ENCODE data around the gene WASF2. TPM values are rescaled to one million over a fixed set of nuclear protein-coding genes. Genes with fewer than 3 reads are reported as not detected.
A peak's percentile ranks its signal among the peaks of the same experiment; 100 is the strongest.
"Not testable (repeated sequence)": the region's sequence is repeated elsewhere in the genome, so short reads cannot be mapped to it uniquely, and the experiment has no call there.

WASF2 gene
- total and polyA plus RNA-seq, 5 experiments from 2014 or later, result 54.8 to 185 (median 68.9) TPM

DNA sequence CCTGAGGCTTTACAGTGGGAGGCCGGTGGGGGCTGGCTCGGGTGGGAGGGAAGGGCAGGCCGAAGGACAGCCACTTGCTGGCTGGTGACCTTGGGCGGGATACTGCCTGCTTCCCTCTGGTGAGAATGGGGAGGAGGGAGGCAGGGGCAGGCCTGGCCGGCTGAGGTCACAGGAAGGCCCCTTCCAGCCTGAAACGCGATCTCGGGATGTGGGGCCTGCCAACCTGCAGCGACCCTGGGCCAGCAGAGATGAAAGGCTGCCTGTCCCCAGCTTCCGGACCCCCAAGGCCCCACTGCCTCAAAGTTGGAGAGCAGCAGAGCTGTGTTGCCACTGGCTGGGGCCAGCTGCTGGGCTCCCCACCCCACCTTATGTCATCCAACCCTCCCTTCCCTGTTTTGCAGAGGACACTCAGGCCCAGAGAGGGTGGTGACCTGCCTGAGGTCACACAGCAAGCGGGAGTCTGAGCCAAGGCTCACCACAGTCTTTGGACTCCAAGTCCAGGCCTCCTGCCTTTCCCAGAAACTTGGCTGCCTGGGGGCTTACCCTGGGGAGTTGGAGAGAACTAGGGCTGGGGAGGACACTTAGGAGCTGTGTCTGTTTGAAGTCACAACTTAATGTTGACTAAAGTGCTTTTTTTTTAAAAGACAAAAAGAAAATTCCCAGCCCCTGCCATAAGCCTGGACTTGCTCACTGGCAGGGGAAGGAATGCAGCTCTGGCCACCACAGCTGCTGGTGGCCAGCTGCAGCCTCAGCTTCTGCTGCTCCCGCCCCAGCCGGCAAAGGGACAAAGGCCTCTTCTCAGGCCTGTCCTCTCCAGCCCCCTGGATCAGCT lies 14.8 kb upstream of the WASF2 start:
- no peaks in the 10 kb centered on the region for H3K9me3 Mint-ChIP-seq
- H3K36me3 Mint-ChIP-seq, result no peaks in the 10 kb centered on the region
- H3K27me3 Mint-ChIP-seq, result no peaks in the 10 kb centered on the region
- POLR2A ChIA-PET, result interaction anchor here (1.0 to 1.7 kb wide), 2 partner anchors 15 to 93 kb away, joined by 3 to 4 read pairs; partner anchors contain the start of gene WASF2
- H3K27ac Mint-ChIP-seq, result no peak overlapping the region
- DNase-seq (no peak), ATAC-seq (no peak)
- peaks cover 0 to 3% (median 0%) of the 10 kb centered on the region in 4 donors for H3K4me1 Mint-ChIP-seq
- H3K4me3 Mint-ChIP-seq, result no peak overlapping the region

DNA sequence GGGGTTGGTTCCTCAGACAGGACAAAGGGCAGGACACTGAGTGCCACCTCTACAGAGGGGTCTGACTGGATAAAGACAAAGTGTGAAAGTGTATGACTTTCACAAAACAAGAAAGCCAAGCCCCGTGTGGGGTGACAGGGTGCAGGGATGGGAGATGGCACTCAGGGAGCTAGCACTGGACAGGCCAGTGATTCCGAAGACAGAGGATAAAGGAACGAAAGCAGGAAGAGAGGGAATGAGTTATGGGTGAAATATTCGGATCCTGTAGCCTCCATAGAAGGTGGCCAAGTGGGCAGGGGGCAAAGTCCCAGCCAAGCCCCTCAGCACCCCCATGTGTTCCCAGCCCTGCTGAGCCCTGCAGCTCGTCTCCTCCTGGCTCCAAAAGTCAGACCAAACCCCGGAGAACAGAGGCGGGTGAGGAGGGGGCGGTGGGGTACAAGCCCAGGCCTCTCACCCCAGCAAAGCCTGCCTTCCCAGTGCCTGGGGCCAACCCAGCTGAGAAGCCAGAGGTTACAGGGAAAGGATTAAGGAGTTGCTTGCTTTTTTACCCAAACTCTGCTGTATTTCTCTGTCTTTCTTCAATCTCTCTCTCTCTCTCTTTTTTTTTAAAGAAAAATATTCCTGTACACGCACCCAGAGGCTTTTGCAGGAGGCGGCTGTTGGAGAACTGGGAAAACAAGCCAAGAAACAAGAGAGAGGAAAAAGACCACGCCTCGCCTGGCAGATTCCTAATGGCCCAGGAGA lies 14.0 kb upstream of the WASF2 start:
- H3K9me3 Mint-ChIP-seq, result no peaks in the 10 kb centered on the region
- peaks cover 0 to 3% (median 0%) of the 10 kb centered on the region in 4 donors for H3K4me1 Mint-ChIP-seq
- DNase-seq (no peak), ATAC-seq (no peak)
- H3K27ac Mint-ChIP-seq, result peak overlapping the region in 2 of 10 donors; percentile 6 to 40
- no peaks in the 10 kb centered on the region for H3K36me3 Mint-ChIP-seq
- H3K27me3 Mint-ChIP-seq, result no peaks in the 10 kb centered on the region
- POLR2A ChIA-PET, result no interaction called here
- peak overlapping the region in 1 of 10 donors; percentile 7 for H3K4me3 Mint-ChIP-seq

DNA sequence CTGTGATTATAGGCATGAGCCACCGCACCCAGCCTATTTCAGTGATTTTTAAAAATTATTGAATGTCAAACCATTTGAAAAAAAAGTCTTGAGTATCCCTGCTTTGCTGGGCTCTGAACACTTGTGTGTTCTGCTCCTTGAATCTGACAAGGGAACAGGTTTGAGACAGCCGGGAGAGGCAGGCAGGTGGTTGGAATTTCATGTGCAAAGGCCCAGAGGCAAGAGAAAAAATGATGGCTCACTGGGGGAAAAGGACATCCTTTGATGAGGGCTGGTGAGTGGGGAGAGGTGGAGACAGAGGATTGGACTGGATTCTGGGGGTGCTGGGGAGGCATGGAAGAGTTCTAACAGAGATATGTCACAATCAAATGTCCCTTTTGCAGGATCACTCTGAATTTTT lies 13.1 kb upstream of the WASF2 start:
- Mint-ChIP-seq H3K36me3 (no peaks in the 10 kb centered on the region), H3K4me3 (no peak overlapping the region), H3K4me1 (peaks cover 0 to 2% (median 0%) of the 10 kb centered on the region in 4 donors), H3K9me3 (no peaks in the 10 kb centered on the region), H3K27me3 (no peaks in the 10 kb centered on the region), H3K27ac (no peak overlapping the region)
- DNase-seq, result no peak
- POLR2A ChIA-PET, result no interaction called here
- no peak for ATAC-seq

DNA sequence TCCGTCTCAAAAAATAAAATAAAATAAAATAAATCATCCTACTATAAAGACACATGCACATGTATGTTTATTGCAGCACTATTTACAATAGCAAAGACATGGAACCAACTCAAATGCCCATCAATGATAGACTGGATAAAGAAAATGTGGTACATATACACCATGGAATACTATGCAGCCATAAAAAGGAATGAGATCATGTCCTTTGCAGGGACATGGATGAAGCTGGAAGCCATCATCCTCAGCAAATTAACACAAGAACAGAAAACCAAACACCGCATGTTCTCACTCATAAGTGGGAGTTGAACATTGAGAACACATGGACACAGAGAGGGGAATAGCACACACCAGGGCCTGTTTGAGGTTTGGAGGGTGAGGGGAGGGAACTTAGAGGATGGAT lies 11.2 kb upstream of the WASF2 start:
- H3K4me1 Mint-ChIP-seq, H3K36me3 Mint-ChIP-seq, H3K9me3 Mint-ChIP-seq, H3K27me3 Mint-ChIP-seq, DNase-seq, ATAC-seq, H3K4me3 Mint-ChIP-seq: not testable (repeated sequence)
- POLR2A ChIA-PET, result interaction anchor here (1.1 kb wide), 1 partner anchor 13 kb away, joined by 3 read pairs; no protein-coding TSS in a partner anchor
- H3K27ac Mint-ChIP-seq, result peak overlapping the region in 1 of 10 donors; percentile 53

DNA sequence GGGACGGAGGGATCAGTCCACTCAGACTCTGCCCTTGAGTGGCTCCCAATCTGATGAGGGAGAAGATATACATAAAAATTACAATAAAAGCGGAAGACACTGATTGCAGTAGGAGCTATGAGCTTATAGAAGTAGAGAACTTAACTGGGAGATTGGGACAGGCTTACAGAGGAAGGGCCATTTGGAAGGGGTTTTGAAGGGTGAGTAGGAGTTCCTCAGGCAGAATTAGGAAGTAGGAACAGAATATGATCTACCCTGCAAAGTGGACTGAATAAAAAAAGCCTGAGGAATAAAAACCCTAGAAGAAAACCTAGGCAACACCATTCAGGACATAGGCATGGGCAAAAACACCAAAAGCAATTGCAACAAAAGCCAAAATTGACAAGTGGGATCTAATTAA lies 9.2 kb upstream of the WASF2 start:
- POLR2A ChIA-PET, result interaction anchor here (0.6 to 0.7 kb wide), 2 partner anchors 38 to 94 kb away, joined by 5 to 6 read pairs; no protein-coding TSS in a partner anchor
- no peak for DNase-seq
- peak overlapping the region in 2 of 10 donors; percentile 65 to 70 for H3K27ac Mint-ChIP-seq
- no peaks in the 10 kb centered on the region for H3K27me3 Mint-ChIP-seq
- H3K4me1 Mint-ChIP-seq, result peaks cover 0 to 4% (median 0%) of the 10 kb centered on the region in 4 donors
- H3K9me3 Mint-ChIP-seq, result no peaks in the 10 kb centered on the region
- no peak for ATAC-seq
- no peaks in the 10 kb centered on the region for H3K36me3 Mint-ChIP-seq
- no peak overlapping the region for H3K4me3 Mint-ChIP-seq

DNA sequence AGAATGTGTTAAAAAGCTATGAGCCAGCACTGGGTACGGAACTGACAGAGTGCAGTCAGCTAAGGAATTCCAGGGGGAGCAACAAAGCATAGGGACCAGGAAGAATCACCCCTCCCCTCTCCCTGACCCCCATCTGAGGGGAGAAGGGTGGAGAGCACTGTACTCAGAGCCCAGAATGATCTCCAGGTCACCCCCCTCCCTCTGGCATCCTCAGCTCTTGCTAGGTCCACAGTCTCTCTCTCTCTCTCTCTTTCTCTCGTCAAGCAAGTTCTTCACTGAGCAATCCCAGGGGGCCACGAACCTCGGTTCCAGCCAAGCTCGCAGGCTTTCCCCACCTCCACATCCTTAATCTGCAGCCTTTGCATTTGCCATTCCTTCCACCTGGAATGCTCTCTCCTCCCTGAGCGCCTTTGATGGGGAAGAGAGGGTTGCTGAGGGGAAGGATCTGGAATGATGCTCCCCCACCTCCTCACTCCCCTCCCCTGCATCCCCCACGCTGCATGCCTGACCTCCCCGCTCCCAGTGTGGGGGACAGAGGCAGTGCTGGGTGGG lies 6.7 kb upstream of the WASF2 start:
- Mint-ChIP-seq H3K36me3 (no peaks in the 10 kb centered on the region), H3K27ac (peak overlapping the region in 1 of 10 donors; percentile 49), H3K4me1 (peaks cover 5 to 19% (median 5%) of the 10 kb centered on the region in 4 donors), H3K27me3 (no peaks in the 10 kb centered on the region), H3K4me3 (no peak overlapping the region), H3K9me3 (no peaks in the 10 kb centered on the region)
- ATAC-seq, result no peak
- no peak for DNase-seq
- POLR2A ChIA-PET, result interaction anchor here (1.4 kb wide), 1 partner anchor 20 kb away, joined by 3 read pairs; no protein-coding TSS in a partner anchor

DNA sequence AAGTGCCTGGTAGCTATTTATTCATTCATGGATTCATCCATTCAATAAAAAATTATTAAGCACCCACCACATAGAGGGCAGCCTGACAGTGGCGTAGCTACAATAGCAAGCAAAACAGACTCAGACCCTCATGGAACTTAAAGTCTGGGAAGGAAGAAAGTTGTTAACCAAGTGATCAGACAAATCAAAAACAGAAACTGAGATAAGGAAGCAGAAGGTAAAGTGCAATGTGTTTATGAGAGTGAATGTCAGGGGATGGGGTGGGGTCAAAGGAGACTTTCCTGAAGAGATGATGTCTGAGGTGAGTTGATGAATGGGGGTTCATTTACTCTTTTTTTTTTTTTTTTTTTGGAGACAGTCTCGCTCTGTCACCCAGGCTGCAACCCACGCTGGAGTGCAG lies 2.8 kb upstream of the WASF2 start:
- Mint-ChIP-seq H3K27ac (peak overlapping the region in 4 of 10 donors; percentile 59 to 79 (median 65)), H3K36me3 (peaks cover 0 to 2% (median 0%) of the 10 kb centered on the region in 3 donors), H3K27me3 (no peaks in the 10 kb centered on the region), H3K9me3 (no peaks in the 10 kb centered on the region), H3K4me1 (peaks cover 19 to 42% (median 31%) of the 10 kb centered on the region in 4 donors), H3K4me3 (no peak overlapping the region)
- ATAC-seq (no peak), DNase-seq (no peak)
- POLR2A ChIA-PET, result interaction anchor here (0.7 to 7.0 kb wide), 5 partner anchors 30 to 109 kb away, joined by 3 to 144 read pairs (median 8); no protein-coding TSS in a partner anchor

DNA sequence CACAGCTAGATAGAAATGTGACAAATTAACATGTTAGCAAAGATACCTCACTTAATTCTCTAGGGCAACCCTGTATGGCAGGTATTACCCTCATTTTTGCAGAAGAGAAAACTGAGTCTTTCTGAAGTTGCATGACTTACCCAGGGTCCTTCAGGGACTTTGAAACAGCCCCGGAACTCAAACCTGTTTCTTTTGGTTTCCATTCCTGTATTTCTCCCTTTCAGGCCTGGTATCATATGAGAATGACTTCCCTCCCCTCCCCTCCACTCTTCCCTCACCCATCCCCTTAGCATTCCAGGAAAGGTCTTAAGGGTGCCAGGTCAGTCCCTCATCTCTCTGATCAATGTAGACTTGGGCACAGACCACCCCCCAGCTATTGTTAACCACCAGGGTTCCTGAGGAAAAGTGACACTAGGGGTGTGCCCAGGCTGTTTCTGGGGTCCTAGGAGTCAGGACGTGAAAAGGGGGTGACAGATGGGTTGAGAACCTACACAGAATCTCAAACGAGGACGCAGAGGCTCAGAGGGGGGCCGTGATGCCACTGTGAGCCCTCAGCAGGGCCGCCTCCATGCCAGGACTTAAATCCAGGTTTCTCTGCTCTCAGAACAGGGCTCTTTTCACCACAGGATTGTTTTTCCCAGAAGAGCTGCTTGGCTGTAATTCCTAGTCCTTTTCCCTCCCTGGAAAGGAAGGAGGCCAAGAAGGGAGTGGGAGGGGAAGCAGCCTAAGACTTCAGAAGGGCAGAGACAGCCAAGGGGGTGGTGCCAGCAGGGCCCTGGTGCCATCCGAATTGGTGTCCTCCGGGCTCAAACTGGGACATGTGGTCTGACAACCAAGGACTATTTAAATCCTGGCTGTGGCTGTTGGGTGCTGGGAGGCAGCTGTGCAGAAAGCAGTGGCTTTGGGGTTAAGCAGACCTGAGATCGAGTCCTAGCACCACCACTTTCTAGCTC lies 2.1 kb upstream of the WASF2 start:
- DNase-seq, result no peak
- H3K4me3 Mint-ChIP-seq, result peak overlapping the region in 9 of 10 donors; percentile 18 to 70 (median 30)
- POLR2A ChIA-PET, result interaction anchor here (0.8 to 7.0 kb wide), 3 partner anchors 31 to 110 kb away, joined by 4 to 144 read pairs (median 9); no protein-coding TSS in a partner anchor
- no peaks in the 10 kb centered on the region for H3K9me3 Mint-ChIP-seq
- peak overlapping the region in 8 of 10 donors; percentile 34 to 79 (median 68) for H3K27ac Mint-ChIP-seq
- H3K36me3 Mint-ChIP-seq, result peaks cover 0 to 2% (median 0%) of the 10 kb centered on the region in 3 donors
- ATAC-seq, result no peak
- H3K4me1 Mint-ChIP-seq, result peaks cover 19 to 42% (median 32%) of the 10 kb centered on the region in 4 donors
- H3K27me3 Mint-ChIP-seq, result no peaks in the 10 kb centered on the region

DNA sequence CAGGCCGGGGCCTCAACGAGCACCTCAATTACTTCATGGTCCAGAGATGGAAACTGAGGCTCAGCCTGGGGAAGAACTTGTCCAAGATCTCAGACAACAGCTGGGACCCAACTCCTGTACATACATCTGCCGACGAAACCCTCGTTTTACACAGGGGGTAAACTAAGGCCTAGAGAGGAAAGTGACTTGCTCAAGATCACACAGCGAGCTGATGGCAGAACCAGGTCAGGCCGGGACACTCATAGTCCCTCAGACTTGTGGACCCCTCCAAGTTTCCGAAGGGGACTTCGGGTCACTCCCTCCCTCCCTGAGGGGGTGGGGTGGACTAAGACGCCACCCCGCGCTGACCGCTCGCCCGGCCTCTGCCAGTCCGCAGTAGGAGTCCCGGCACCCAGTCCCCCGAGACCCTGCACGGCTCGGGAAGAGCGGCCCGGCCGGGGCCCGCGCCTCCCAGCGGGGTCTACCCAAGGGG lies 430 bp downstream of the WASF2 start:
- DNase-seq (peak in 6 of 10 donors; percentile 15 to 67 (median 47)), ATAC-seq (peak; percentile 11 to 22)
- POLR2A ChIA-PET, result interaction anchor here (0.6 to 7.0 kb wide), 25 partner anchors 11 to 1159 kb away, joined by 3 to 144 read pairs (median 4); partner anchors contain the start of genes AHDC1, FAM76A, SLC9A1 and WDTC1

DNA sequence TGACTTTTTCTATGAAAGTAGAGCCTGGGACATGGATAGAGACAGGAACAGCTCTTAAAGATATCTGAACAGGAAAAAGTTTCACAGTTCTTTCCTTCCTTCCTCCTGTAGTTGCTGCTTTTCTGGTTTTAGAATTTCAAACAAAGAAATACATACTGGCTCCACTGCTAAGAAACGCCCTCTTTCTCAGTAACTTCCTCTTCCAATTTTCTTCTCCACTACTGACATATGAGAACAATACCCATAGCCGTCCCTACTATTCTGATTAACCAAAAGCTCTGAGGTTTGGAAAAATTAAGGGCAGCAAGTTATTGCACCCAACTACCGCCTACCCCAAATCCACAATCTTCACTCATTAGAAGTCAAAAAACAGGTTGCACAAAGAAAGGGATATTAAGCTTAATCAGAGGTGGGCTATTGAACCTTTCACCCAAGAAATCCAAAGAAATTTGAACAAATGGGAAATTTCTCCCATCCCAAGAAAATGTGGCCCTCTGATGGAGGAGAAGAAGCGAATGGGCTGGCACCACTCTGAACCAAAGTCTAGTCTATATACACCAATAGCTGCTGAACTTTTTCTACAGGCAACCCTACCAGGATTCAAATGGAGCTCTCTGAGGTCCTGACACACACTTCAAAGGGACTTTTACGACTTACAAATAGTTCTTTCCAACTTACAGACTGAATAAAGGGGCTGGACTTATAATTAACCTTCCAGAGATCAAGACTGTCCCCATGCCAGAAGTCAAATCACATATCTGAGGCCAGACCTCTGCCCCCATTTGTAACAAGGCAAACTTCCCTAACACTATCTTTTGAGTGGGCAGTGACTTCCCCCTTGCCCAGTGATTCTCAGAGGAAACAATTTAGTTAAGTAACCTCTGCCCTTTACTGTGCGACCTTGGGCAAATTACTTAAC lies 1.7 kb downstream of the WASF2 start:
- H3K4me3 Mint-ChIP-seq, result peak overlapping the region; percentile 92 to 99 (median 96)
- POLR2A ChIA-PET, result interaction anchor here (0.6 to 7.0 kb wide), 5 partner anchors 10 to 241 kb away, joined by 3 to 144 read pairs (median 3); no protein-coding TSS in a partner anchor
- ATAC-seq (no peak), DNase-seq (peak in 4 of 10 donors; percentile 15 to 28 (median 20))
- H3K36me3 Mint-ChIP-seq, result peaks cover 0 to 20% (median 3%) of the 10 kb centered on the region in 3 donors
- H3K27ac Mint-ChIP-seq, result peak overlapping the region; percentile 88 to 100 (median 96)
- no peaks in the 10 kb centered on the region for H3K9me3 Mint-ChIP-seq
- H3K4me1 Mint-ChIP-seq, result peaks cover 19 to 63% (median 47%) of the 10 kb centered on the region in 4 donors
- H3K27me3 Mint-ChIP-seq, result no peaks in the 10 kb centered on the region

More for the DNA sequence above, 430 bp downstream of the WASF2 start:
- H3K4me1 Mint-ChIP-seq, result peaks cover 17 to 58% (median 40%) of the 10 kb centered on the region in 4 donors
- H3K27me3 Mint-ChIP-seq, result no peaks in the 10 kb centered on the region
- H3K27ac Mint-ChIP-seq, result peak overlapping the region; percentile 86 to 100 (median 96)
- peak overlapping the region; percentile 92 to 99 (median 96) for H3K4me3 Mint-ChIP-seq
- peaks cover 0 to 12% (median 3%) of the 10 kb centered on the region in 3 donors for H3K36me3 Mint-ChIP-seq
- no peaks in the 10 kb centered on the region for H3K9me3 Mint-ChIP-seq
